Measurements from ENCODE around the gene ABCC12.
A peak's percentile ranks its signal among the peaks of the same experiment; 100 is the strongest.
"Not testable (repeated sequence)": the region's sequence is repeated elsewhere in the genome, so short reads cannot be mapped to it uniquely, and the experiment has no call there.

The ABCC12 gene

DNA sequence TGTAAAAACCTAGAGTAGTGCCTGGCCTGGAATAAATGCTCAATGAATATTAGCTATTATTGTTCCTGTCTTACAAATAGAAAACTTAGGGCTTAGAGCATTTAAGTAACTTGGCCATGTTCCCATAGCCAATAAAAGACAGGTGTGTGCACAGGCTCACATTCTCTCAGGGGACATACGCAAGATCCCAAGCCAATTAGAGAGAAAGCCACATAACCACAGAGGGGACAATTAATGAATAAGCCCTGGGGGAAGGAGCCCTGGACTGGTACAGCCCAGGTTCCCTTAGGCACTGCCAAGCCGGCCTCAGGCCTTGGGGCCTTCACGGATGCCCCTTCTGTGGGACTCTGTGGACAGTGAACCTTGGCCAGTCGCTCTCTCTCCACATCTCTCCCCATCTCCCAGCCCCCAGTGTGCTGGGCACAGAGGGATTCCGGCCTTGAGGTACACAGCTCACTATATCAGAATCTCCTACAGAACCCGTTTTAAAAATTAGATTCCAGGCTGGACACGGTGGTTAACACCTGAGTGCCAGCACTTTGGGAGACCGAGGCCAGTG is 27.3 kb upstream of the ABCC12 start:
- DNase-seq (ENCODE audit: low read depth) = no peak
- H3K9ac ChIP-seq (ENCODE audit: low read length) = no peak overlapping the region
- H3K9me3 ChIP-seq (ENCODE audit: control insufficient read depth, low read length) = peaks cover 6% of the 10 kb centered on the region
- no peaks in the 10 kb centered on the region for H3K4me1 ChIP-seq (ENCODE audit: control insufficient read depth, insufficient read depth, low read length)
- H3K27me3 ChIP-seq (replicated peaks; ENCODE audit: control insufficient read depth, insufficient read depth, low read length) = peaks cover 18% of the 10 kb centered on the region
- no peaks in the 10 kb centered on the region for H3K36me3 ChIP-seq (ENCODE audit: control insufficient read depth, insufficient read depth, low read length, severe bottlenecking)
- H3K4me3 ChIP-seq (ENCODE audit: low read length) = no peak overlapping the region

DNA sequence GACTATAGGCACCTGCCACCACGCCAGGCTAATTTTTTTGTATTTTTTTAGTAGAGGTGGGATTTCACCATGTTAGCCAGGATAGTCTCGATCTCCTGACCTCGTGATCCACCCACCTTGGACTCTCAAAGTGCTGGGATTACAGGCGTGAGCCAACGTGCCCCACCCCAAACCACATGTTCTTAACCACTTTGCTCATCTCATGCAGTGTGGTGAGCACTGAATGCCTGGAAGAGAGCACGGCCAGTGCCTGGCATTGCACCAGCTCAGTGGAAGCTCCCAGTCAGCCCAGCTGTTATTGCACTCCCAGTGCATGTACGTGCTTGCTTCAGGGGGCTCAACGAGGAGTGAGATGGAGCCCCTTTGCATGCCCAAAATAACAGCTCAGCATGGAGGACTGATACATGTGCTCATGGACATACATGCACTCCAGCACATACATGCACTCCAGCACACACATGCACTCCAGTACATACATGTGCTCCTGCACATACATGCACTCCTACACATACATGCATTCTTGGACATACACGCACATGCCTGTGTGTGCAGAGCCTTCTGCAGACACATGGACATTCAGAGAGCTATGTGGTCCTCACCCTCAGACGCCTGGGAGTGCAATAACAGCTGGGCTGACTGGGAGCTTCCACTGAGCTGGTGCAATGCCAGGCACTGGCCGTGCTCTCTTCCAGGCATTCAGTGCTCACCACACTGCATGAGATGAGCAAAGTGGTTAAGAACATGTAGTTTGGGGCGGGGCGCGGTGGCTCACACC is 26.1 kb upstream of the ABCC12 start:
- not testable (repeated sequence) for H3K36me3 ChIP-seq (ENCODE audit: control insufficient read depth, insufficient read depth, low read length, severe bottlenecking); H3K4me3 ChIP-seq (ENCODE audit: low read length); DNase-seq (ENCODE audit: low read depth); H3K9me3 ChIP-seq (ENCODE audit: control insufficient read depth, low read length); H3K4me1 ChIP-seq (ENCODE audit: control insufficient read depth, insufficient read depth, low read length); H3K9ac ChIP-seq (ENCODE audit: low read length)
- H3K27me3 ChIP-seq (replicated peaks; ENCODE audit: control insufficient read depth, insufficient read depth, low read length) = peaks cover 22% of the 10 kb centered on the region

DNA sequence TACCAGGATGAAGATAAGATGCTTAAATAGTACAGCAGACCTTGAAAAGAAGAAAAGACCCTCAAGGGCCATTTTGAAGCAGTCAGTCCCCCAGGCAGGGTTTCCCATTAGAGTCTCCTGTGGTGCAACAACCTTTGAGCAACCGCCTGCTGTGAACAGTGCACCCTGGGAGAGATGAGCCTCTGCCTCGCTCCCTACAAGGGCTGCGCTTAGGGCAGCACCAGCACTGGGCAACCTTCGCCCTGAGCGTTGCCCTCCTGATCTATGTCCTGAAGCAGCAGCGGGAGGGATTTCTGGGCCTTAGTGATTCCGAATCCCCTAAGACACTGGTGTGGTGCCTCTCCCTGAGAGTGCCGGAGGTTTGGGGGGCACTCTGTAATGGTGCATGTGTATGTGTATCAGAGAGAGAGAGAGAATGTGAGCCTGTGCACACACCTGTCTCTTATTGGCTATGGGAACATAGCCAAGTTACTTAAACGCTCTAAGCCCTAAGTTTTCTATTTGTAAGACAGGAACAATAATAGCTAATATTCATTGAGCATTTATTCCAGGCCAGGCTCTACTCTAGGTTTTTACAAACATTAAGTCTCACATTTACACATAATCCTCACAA is 25.2 kb upstream of the ABCC12 start:
- no peak for DNase-seq (ENCODE audit: low read depth)
- Histone ChIP-seq H3K27me3 (replicated peaks; ENCODE audit: control insufficient read depth, insufficient read depth, low read length) (peaks cover 21% of the 10 kb centered on the region), H3K4me3 (ENCODE audit: low read length) (no peak overlapping the region), H3K9ac (ENCODE audit: low read length) (no peak overlapping the region), H3K4me1 (ENCODE audit: control insufficient read depth, insufficient read depth, low read length) (no peaks in the 10 kb centered on the region), H3K36me3 (ENCODE audit: control insufficient read depth, insufficient read depth, low read length, severe bottlenecking) (no peaks in the 10 kb centered on the region), H3K9me3 (ENCODE audit: control insufficient read depth, low read length) (peaks cover 6% of the 10 kb centered on the region)

- Histone ChIP-seq H3K36me3 (ENCODE audit: control insufficient read depth, insufficient read depth, low read length, severe bottlenecking) (no peaks in the 10 kb centered on the region), H3K4me3 (ENCODE audit: low read length) (no peak overlapping the region), H3K4me1 (ENCODE audit: control insufficient read depth, insufficient read depth, low read length) (no peaks in the 10 kb centered on the region), H3K9ac (ENCODE audit: low read length) (no peak overlapping the region), H3K27me3 (replicated peaks; ENCODE audit: control insufficient read depth, insufficient read depth, low read length) (peaks cover 25% of the 10 kb centered on the region), H3K9me3 (ENCODE audit: control insufficient read depth, low read length) (peaks cover 6% of the 10 kb centered on the region)
- DNase-seq (ENCODE audit: low read depth) = no peak
Observed at GRCh38 chr16:48176635-48177408, 21.0 kb upstream of the ABCC12 start.

DNA sequence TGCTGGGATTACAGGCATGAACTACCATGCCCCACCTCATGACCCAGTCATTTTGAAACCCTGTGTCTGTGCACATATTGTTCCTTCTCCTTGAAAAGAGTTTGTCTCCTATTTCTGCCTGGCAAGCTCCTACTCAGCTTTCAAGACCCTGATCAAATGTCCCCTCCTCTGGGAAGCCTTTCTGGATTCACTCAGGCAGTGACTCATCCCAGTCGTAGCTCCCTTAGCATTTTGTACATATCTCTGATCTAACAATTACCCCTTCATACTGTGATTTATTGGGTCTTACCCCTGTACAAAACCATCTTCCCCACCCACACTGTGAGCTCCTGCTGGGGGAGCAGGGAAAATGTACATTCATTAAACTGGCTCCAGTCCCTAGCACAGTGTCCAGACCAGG is 18.1 kb upstream of the ABCC12 start:
- Histone ChIP-seq H3K4me1 (ENCODE audit: control insufficient read depth, insufficient read depth, low read length) (no peaks in the 10 kb centered on the region), H3K36me3 (ENCODE audit: control insufficient read depth, insufficient read depth, low read length, severe bottlenecking) (no peaks in the 10 kb centered on the region), H3K9ac (ENCODE audit: low read length) (no peak overlapping the region), H3K9me3 (ENCODE audit: control insufficient read depth, low read length) (no peaks in the 10 kb centered on the region), H3K27me3 (replicated peaks; ENCODE audit: control insufficient read depth, insufficient read depth, low read length) (peaks cover 27% of the 10 kb centered on the region), H3K4me3 (ENCODE audit: low read length) (no peak overlapping the region)
- DNase-seq (ENCODE audit: low read depth) = no peak

DNA sequence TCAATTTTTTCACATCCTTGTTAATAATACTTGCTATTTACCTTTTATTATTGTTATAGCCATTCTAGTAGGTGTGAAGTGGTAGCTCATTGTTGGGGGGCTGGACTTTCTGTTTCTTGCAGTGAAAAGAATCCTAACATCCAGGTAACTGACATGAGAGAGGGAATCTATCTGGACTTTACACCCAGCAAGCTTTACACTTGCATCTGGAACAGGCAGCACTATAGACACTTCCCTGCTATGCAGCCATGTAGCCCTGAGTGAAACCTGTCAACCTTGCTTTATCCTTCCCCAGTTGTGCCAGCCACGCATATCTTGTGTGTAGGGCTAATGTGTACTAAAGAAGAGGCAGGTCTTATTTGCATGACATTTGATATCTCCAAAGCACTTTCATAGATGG is 16.9 kb upstream of the ABCC12 start:
- H3K9ac ChIP-seq (ENCODE audit: low read length) = no peak overlapping the region
- H3K4me1 ChIP-seq (ENCODE audit: control insufficient read depth, insufficient read depth, low read length) = no peaks in the 10 kb centered on the region
- H3K4me3 ChIP-seq (ENCODE audit: low read length) = no peak overlapping the region
- DNase-seq (ENCODE audit: low read depth) = no peak
- H3K36me3 ChIP-seq (ENCODE audit: control insufficient read depth, insufficient read depth, low read length, severe bottlenecking) = no peaks in the 10 kb centered on the region
- no peaks in the 10 kb centered on the region for H3K9me3 ChIP-seq (ENCODE audit: control insufficient read depth, low read length)
- peaks cover 27% of the 10 kb centered on the region for H3K27me3 ChIP-seq (replicated peaks; ENCODE audit: control insufficient read depth, insufficient read depth, low read length)

DNA sequence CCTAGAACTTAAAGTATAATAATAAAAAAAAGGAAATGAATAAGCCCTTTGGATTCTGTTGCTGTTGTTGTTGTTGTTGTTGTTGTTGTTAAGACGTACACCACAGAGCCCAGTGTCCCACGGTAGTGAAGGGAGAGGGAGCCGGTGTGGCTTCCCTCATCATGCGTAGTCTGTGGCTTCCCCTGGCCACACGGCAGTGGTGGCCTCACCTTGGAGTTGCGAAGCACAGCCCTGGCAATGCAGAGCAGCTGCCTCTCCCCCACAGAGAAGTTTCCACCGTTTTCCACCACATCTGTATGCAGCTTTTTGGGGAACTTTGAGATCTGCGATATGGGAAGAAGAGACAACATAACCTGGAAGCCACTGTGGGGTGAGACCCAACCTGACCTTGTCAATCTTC is 14.1 kb upstream of the ABCC12 start:
- DNase-seq (ENCODE audit: low read depth) = no peak
- no peaks in the 10 kb centered on the region for H3K36me3 ChIP-seq (ENCODE audit: control insufficient read depth, insufficient read depth, low read length, severe bottlenecking)
- H3K4me1 ChIP-seq (ENCODE audit: control insufficient read depth, insufficient read depth, low read length) = peaks cover 7% of the 10 kb centered on the region
- H3K27me3 ChIP-seq (replicated peaks; ENCODE audit: control insufficient read depth, insufficient read depth, low read length) = peaks cover 17% of the 10 kb centered on the region
- no peaks in the 10 kb centered on the region for H3K9me3 ChIP-seq (ENCODE audit: control insufficient read depth, low read length)
- H3K9ac ChIP-seq (ENCODE audit: low read length) = no peak overlapping the region
- H3K4me3 ChIP-seq (ENCODE audit: low read length) = no peak overlapping the region

DNA sequence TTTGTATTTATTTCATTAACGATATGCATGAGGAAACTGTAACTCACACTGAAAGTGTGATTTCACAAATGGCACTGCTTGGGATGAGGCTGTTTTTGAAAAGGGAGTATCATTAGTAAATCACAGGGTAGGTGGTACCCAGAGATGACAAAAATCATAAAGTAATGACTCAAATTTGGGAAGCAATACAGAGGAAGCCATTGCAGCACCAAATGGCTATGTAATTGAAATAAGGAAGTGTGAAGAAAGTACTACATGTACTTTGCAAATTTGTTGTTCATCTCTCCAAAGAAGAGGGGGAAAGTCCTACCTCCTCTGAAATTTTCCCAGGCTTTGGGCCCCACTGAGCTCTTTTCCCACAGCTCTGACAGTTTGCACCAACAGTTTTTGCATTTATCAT is 12.3 kb upstream of the ABCC12 start:
- DNase-seq (ENCODE audit: low read depth) = no peak
- H3K9ac ChIP-seq (ENCODE audit: low read length) = no peak overlapping the region
- no peak overlapping the region for H3K4me3 ChIP-seq (ENCODE audit: low read length)
- H3K36me3 ChIP-seq (ENCODE audit: control insufficient read depth, insufficient read depth, low read length, severe bottlenecking) = no peaks in the 10 kb centered on the region
- peaks cover 8% of the 10 kb centered on the region for H3K4me1 ChIP-seq (ENCODE audit: control insufficient read depth, insufficient read depth, low read length)
- H3K27me3 ChIP-seq (replicated peaks; ENCODE audit: control insufficient read depth, insufficient read depth, low read length) = peaks cover 11% of the 10 kb centered on the region
- H3K9me3 ChIP-seq (ENCODE audit: control insufficient read depth, low read length) = no peaks in the 10 kb centered on the region

DNA sequence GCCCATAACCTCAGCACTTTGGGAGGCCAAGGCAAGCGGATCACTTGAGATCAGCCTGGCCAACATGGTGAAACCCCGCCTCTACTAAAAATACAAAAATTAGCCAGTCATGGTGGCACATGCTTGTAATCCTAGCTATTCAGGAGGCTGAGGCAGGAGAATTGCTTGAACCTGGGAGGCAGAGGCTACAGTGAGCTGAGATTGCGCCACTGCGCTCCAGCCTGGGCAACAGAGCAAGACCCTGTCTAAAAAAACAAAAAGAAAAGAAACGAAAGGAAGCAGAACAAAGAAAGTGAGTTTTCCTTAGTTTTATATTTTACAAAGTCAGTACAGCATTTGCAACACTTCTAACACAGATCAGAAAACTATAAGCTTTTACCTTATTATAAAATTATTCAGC is 10.8 kb upstream of the ABCC12 start:
- not testable (repeated sequence) for DNase-seq (ENCODE audit: low read depth)

DNA sequence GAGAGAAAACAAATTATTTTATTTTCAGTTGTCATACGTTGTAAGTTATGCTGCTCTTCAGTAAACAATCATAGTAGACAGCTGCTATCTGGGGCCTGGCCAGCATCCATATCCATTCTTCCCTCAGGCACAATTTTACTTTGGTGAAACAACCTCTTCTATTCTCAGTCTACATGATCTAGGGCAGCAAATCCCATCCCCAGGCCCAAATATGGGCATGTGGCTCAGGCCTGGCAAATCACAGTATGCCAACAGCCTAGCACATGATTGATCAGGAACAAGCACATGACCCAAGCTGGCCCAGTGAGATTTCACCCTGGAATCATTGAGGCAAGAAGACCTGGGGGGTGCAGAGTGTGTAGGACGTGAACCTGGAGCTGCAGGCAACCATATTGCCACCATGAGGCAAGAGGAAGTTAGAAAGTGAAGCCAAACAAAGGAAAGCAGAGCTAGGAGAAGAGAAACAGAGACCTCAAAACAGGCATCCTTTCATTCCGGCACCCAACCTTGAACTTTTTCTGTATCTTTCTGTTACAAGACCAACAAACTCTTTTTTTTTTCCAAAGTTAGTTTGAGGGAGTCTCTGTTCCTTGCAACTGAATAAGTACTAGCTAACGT is 10.3 kb upstream of the ABCC12 start:
- Histone ChIP-seq H3K4me1 (ENCODE audit: control insufficient read depth, insufficient read depth, low read length) (peaks cover 8% of the 10 kb centered on the region), H3K9ac (ENCODE audit: low read length) (no peak overlapping the region), H3K36me3 (ENCODE audit: control insufficient read depth, insufficient read depth, low read length, severe bottlenecking) (no peaks in the 10 kb centered on the region), H3K4me3 (ENCODE audit: low read length) (no peak overlapping the region), H3K9me3 (ENCODE audit: control insufficient read depth, low read length) (no peaks in the 10 kb centered on the region), H3K27me3 (replicated peaks; ENCODE audit: control insufficient read depth, insufficient read depth, low read length) (peaks cover 8% of the 10 kb centered on the region)
- peak; percentile 35 for DNase-seq (ENCODE audit: low read depth)

More for the DNA sequence above, 10.8 kb upstream of the ABCC12 start:
- not testable (repeated sequence) for H3K4me3 ChIP-seq (ENCODE audit: low read length); H3K4me1 ChIP-seq (ENCODE audit: control insufficient read depth, insufficient read depth, low read length); H3K9ac ChIP-seq (ENCODE audit: low read length); H3K9me3 ChIP-seq (ENCODE audit: control insufficient read depth, low read length); H3K27me3 ChIP-seq (replicated peaks; ENCODE audit: control insufficient read depth, insufficient read depth, low read length); H3K36me3 ChIP-seq (ENCODE audit: control insufficient read depth, insufficient read depth, low read length, severe bottlenecking)

All from adipocyte (in vitro differentiated cells).